Measurements from ENCODE around the gene CADM2. TPM values are rescaled to one million over a fixed set of nuclear protein-coding genes. Genes with fewer than 3 reads are reported as not detected.

The CADM2 gene
- total RNA-seq, 1 donor from 2014 or later: 0.55 TPM

- Histone ChIP-seq H3K27me3 (no peaks in the 10 kb centered on the region), H3K4me1 (no peaks in the 10 kb centered on the region), H3K4me3 (no peak overlapping the region), H3K27ac (no peak overlapping the region), H3K36me3 (no peaks in the 10 kb centered on the region), H3K9me3 (no peaks in the 10 kb centered on the region)
- ATAC-seq (no peak), DNase-seq (no peak)
- TF ChIP-seq, protein P1, sequence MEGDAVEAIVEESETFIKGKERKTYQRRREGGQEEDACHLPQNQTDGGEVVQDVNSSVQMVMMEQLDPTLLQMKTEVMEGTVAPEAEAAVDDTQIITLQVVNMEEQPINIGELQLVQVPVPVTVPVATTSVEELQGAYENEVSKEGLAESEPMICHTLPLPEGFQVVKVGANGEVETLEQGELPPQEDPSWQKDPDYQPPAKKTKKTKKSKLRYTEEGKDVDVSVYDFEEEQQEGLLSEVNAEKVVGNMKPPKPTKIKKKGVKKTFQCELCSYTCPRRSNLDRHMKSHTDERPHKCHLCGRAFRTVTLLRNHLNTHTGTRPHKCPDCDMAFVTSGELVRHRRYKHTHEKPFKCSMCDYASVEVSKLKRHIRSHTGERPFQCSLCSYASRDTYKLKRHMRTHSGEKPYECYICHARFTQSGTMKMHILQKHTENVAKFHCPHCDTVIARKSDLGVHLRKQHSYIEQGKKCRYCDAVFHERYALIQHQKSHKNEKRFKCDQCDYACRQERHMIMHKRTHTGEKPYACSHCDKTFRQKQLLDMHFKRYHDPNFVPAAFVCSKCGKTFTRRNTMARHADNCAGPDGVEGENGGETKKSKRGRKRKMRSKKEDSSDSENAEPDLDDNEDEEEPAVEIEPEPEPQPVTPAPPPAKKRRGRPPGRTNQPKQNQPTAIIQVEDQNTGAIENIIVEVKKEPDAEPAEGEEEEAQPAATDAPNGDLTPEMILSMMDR (IDR thresholded peaks at IDR 0.05): no peak
- intact Hi-C loops (cut with DNase I): no loop called here
These were observed 371.3 kb downstream of the CADM2 start for GRCh38 chr3:85330071-85330470.

GRCh38 chr3:85337895-85338294 is 379.1 kb downstream of the CADM2 start:
- H3K9me3 ChIP-seq: no peaks in the 10 kb centered on the region
- no peaks in the 10 kb centered on the region for H3K27me3 ChIP-seq
- TF ChIP-seq, protein P1 (IDR thresholded peaks at IDR 0.05): no peak
- ATAC-seq: no peak
- no peak for DNase-seq
- H3K4me1 ChIP-seq: no peaks in the 10 kb centered on the region
- no peak overlapping the region for H3K4me3 ChIP-seq
- intact Hi-C loops (cut with DNase I): no loop called here
- no peaks in the 10 kb centered on the region for H3K36me3 ChIP-seq
- no peak overlapping the region for H3K27ac ChIP-seq

DNA sequence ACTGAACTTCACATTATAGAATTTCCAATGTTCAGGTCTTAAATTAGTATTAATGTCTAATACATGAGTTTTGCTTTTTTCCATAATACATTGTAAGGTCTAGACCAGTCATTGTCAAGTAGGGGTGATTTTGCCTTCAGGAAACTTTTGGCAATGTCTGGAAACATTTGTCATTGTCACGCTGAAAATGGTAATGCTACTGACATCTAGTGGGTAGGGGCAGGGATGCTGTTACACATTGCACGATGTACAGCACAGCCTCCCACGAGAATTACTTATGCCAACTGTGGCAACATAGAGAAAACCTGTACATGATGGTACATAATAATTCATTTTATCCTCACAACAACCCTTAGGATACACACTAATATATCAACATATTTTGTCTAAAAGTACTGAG is 384.1 kb downstream of the CADM2 start:
- no peak overlapping the region for H3K27ac ChIP-seq
- no peaks in the 10 kb centered on the region for H3K4me1 ChIP-seq
- H3K4me3 ChIP-seq: no peak overlapping the region
- ATAC-seq (peak; percentile 66), DNase-seq (no peak)
- TF ChIP-seq, protein P1 (IDR thresholded peaks at IDR 0.05): peak; percentile 17
- intact Hi-C loops (cut with DNase I): no loop called here
- H3K9me3 ChIP-seq: no peaks in the 10 kb centered on the region
- no peaks in the 10 kb centered on the region for H3K36me3 ChIP-seq
- H3K27me3 ChIP-seq: no peaks in the 10 kb centered on the region

GRCh38 chr3:85355572-85355971 is 396.8 kb downstream of the CADM2 start:
- no peaks in the 10 kb centered on the region for H3K27me3 ChIP-seq
- no peaks in the 10 kb centered on the region for H3K36me3 ChIP-seq
- H3K27ac ChIP-seq: no peak overlapping the region
- TF ChIP-seq, protein P1 (IDR thresholded peaks at IDR 0.05): no peak
- intact Hi-C loops (cut with DNase I): no loop called here
- no peaks in the 10 kb centered on the region for H3K4me1 ChIP-seq
- no peak for ATAC-seq
- no peak overlapping the region for H3K4me3 ChIP-seq
- H3K9me3 ChIP-seq: no peaks in the 10 kb centered on the region
- DNase-seq: no peak

GRCh38 chr3:85360742-85361387 is 402.1 kb downstream of the CADM2 start:
- Histone ChIP-seq H3K9me3 (no peaks in the 10 kb centered on the region), H3K27me3 (no peaks in the 10 kb centered on the region), H3K4me3 (no peak overlapping the region), H3K27ac (no peak overlapping the region), H3K36me3 (no peaks in the 10 kb centered on the region), H3K4me1 (no peaks in the 10 kb centered on the region)
- TF ChIP-seq, protein P1 (IDR thresholded peaks at IDR 0.05): peak; percentile 44
- peak; percentile 78 for ATAC-seq
- intact Hi-C loops (cut with DNase I): no loop called here
- DNase-seq: no peak

Measured in upper lobe of right lung (tissue), 1 donor.